Skin of body (tissue), 3 donors: ENCODE results near the gene NMUR1. TPM values are rescaled to one million over a fixed set of nuclear protein-coding genes. Genes with fewer than 3 reads are reported as not detected.

Experiments used
- DNase-seq: peaks from one replicate; lab custom pipeline; 2025; lab: John Stamatoyannopoulos, UW
- small RNA-seq: library from RNA; depleted of rRNA; stranded (forward); fragments of <200 nt; gene quantifications from one replicate; pipeline ENCODE3, GENCODE V24; 2014; ENCODE audit warnings: low replicate concordance
- total RNA-seq: library from RNA; depleted of rRNA; stranded (reverse); fragments of >200 nt; gene quantifications from one replicate; pipeline ENCODE4 v1.2.3, GENCODE V29; 2014

The NMUR1 gene
- total RNA-seq, 1 donor from 2014 or later = 0.69 TPM

- DNase-seq = no peak
Measured at GRCh38 chr2:231489990-231490389, 40.3 kb downstream of the NMUR1 start.

GRCh38 chr2:231488331-231488730 lies 41.9 kb downstream of the NMUR1 start:
- no peak for DNase-seq

- no peak for DNase-seq
Measured at GRCh38 chr2:231486851-231487596, 43.2 kb downstream of the NMUR1 start.

- DNase-seq = no peak
Measured at GRCh38 chr2:231483398-231484329, 46.6 kb downstream of the NMUR1 start.

- no peak for DNase-seq
Measured at GRCh38 chr2:231482806-231483391, 47.3 kb downstream of the NMUR1 start.

- DNase-seq = no peak
Measured at GRCh38 chr2:231480781-231481180, 49.5 kb downstream of the NMUR1 start.

GRCh38 chr2:231479455-231479854 lies 50.8 kb downstream of the NMUR1 start:
- DNase-seq = no peak

GRCh38 chr2:231476920-231477319 lies 53.3 kb downstream of the NMUR1 start:
- DNase-seq = no peak

- no peak for DNase-seq
Measured at GRCh38 chr2:231475965-231476364, 54.3 kb downstream of the NMUR1 start.

Small RNA genes within 50 kb of the gene (small RNA-seq; reads per million reads assigned to genes)
- gene RNU2-22P = 0.24 reads per million, percentile 10 among the genes with 10 or more reads in this experiment

Other genes starting within 250 kb of the NMUR1 start
- 1.4 TPM for gene B3GNT7, start 134.7 kb downstream of the NMUR1 start, total RNA-seq
- 220 TPM for gene NCL, start 66.0 kb downstream of the NMUR1 start, total RNA-seq
- gene TEX44, start 62.4 kb upstream of the NMUR1 start, total RNA-seq = not detected
- gene PTMA, start 178.1 kb upstream of the NMUR1 start, total RNA-seq = 634 TPM